PC-9 (cell line): ENCODE data around the gene CEP55. TPM values are rescaled to one million over a fixed set of nuclear protein-coding genes. Genes with fewer than 3 reads are reported as not detected.

Experiments
- BruUV-seq: library from RNA; stranded (reverse); fragments of 400-500 nt; replicated peaks from 2 replicates; lab custom pipeline; 2021; lab: Mats Ljungman, UMichigan
- CTCF ChIA-PET: fragments of 300-600 bp; sonication (Branson Sonifier 250); formaldehyde crosslinking; loops from one replicate; lab custom pipeline; 2022; ENCODE audit warnings: antibody characterized with exemption; lab: Charles Lee
- POLR2A ChIA-PET: fragments of 300-600 bp; sonication (Branson Sonifier 250); formaldehyde crosslinking; loops from one replicate; lab custom pipeline; 2022; ENCODE audit warnings: antibody characterized with exemption; ENCODE audit not compliant: unreplicated experiment; lab: Charles Lee
- DNase-seq, 2 experiments: peaks; one replicate each; pipeline versions ENCODE4 v3.0.0 to v3.0.0-alpha.2; 2015 to 2022; ENCODE audit warnings: mixed read lengths in 1 of 2
- H2AFZ ChIP-seq: fragments of 200-600 bp; sonication (generic); 2 replicates; pipeline ENCODE4 v1.8.1; 2017; ENCODE audit warnings: antibody characterized with exemption
- H3F3A ChIP-seq: fragments of 200-600 bp; sonication (generic); 2 replicates; pipeline ENCODE4 v1.8.1; 2017; ENCODE audit warnings: antibody characterized with exemption, mild to moderate bottlenecking, low read depth; ENCODE audit not compliant: insufficient read depth
- H3K27ac ChIP-seq: fragments of 200-600 bp; sonication (generic); 2 replicates; pipeline ENCODE4 v1.6.1; 2016; ENCODE audit warnings: mixed run types
- H3K27me3 ChIP-seq: fragments of 200-600 bp; sonication (generic); 2 replicates; pipeline ENCODE4 v1.6.1; 2016; ENCODE audit warnings: low read depth, mixed run types; ENCODE audit not compliant: insufficient read depth
- H3K36me3 ChIP-seq: fragments of 200-600 bp; sonication (generic); 2 replicates; pipeline ENCODE4 v1.6.1; 2016; ENCODE audit warnings: low read depth, mixed run types
- H3K4me1 ChIP-seq: fragments of 200-600 bp; sonication (generic); replicated peaks from 2 replicates; pipeline ENCODE4 v1.6.1; 2016; ENCODE audit warnings: mixed run types; ENCODE audit not compliant: insufficient read depth
- H3K4me2 ChIP-seq: fragments of 200-600 bp; sonication (generic); 2 replicates; pipeline ENCODE4 v1.6.1; 2017; ENCODE audit warnings: mixed run types
- H3K4me3 ChIP-seq: fragments of 200-600 bp; sonication (generic); 2 replicates; pipeline ENCODE4 v1.6.1; 2016; ENCODE audit warnings: mixed run types
- H3K79me2 ChIP-seq: fragments of 200-600 bp; sonication (generic); 2 replicates; pipeline ENCODE4 v1.6.1; 2017; ENCODE audit warnings: low read depth, mixed run types
- H3K9me2 ChIP-seq: fragments of 200-600 bp; sonication (generic); 2 replicates; pipeline ENCODE4 v1.8.1; 2017; ENCODE audit warnings: mild to moderate bottlenecking; ENCODE audit not compliant: insufficient read depth
- H3K9me3 ChIP-seq: fragments of 200-600 bp; sonication (generic); 2 replicates; pipeline ENCODE4 v1.8.1; 2016; ENCODE audit warnings: low read depth; ENCODE audit not compliant: insufficient read depth
- H4K20me1 ChIP-seq: fragments of 200-600 bp; sonication (generic); 2 replicates; pipeline ENCODE4 v1.8.1; 2017; ENCODE audit not compliant: insufficient read depth
- EZH2 ChIP-seq: fragments of 200-600 bp; sonication (generic); IDR thresholded peaks from 2 replicates; pipeline ENCODE4 v1.8.0; 2017; ENCODE audit warnings: antibody characterized with exemption, low read depth
- intact Hi-C: fragments of 100-400 bp; cut with micrococcal nuclease; formaldehyde crosslinking; loops from one replicate; pipeline ENCODE4 v1.10.0; 2022; ENCODE audit not compliant: unreplicated experiment
- total RNA-seq: library from RNA; stranded (reverse); gene quantifications from 2 replicates; pipeline ENCODE4 v1.2.3, GENCODE V29; 2021
- TF ChIP-seq, protein P1 (sequence below): fragments of 200-600 bp; sonication (generic); conservative IDR thresholded peaks from 2 replicates; pipeline ENCODE4 v1.6.1; 2017; ENCODE audit warnings: mixed run types, antibody characterized with exemption, mild to moderate bottlenecking, moderate library complexity

The CEP55 gene
- total RNA-seq, 1 experiment from 2014 or later, result 38.9 TPM

DNA sequence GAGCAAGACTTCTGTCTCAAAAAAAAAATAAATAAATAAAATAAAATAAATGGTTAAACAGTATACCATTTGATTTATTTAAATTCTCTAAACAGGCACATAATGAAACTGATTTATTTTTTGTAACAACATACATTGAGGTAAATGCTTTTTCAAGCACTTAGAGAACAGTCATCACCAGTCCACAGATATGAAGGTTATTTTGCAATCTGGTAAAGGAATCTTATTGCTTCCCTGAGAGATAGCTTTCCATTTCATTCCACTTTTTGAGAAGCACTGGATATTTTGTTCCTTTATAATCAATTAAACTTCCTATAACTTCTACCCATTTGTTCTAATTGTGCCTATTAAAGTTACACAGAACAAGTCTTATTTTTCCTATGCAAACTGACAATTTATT, 5.2 kb downstream of the CEP55 start:
- no peak overlapping the region for H2AFZ ChIP-seq
- no peak for TF ChIP-seq EZH2
- TF ChIP-seq, protein P1, sequence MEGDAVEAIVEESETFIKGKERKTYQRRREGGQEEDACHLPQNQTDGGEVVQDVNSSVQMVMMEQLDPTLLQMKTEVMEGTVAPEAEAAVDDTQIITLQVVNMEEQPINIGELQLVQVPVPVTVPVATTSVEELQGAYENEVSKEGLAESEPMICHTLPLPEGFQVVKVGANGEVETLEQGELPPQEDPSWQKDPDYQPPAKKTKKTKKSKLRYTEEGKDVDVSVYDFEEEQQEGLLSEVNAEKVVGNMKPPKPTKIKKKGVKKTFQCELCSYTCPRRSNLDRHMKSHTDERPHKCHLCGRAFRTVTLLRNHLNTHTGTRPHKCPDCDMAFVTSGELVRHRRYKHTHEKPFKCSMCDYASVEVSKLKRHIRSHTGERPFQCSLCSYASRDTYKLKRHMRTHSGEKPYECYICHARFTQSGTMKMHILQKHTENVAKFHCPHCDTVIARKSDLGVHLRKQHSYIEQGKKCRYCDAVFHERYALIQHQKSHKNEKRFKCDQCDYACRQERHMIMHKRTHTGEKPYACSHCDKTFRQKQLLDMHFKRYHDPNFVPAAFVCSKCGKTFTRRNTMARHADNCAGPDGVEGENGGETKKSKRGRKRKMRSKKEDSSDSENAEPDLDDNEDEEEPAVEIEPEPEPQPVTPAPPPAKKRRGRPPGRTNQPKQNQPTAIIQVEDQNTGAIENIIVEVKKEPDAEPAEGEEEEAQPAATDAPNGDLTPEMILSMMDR, result no peak
- H3K27ac ChIP-seq, result no peak overlapping the region
- H3K36me3 ChIP-seq, result no peaks in the 10 kb centered on the region
- H3K4me2 ChIP-seq, result no peak overlapping the region
- no peaks in the 10 kb centered on the region for H3F3A ChIP-seq
- no peaks in the 10 kb centered on the region for H3K9me2 ChIP-seq
- no peaks in the 10 kb centered on the region for H4K20me1 ChIP-seq
- no TSS peak for BruUV-seq
- ChIA-PET POLR2A (interaction anchor here (0.6 kb wide), 1 partner anchor 245 kb away, joined by 11 read pairs; no protein-coding TSS in a partner anchor), CTCF (no interaction called here)
- no peaks in the 10 kb centered on the region for H3K27me3 ChIP-seq
- intact Hi-C loops, result loop anchor here (10.0 kb wide), 1 partner anchor 617 kb away; no protein-coding TSS in a partner anchor
- H3K4me3 ChIP-seq, result no peak overlapping the region
- H3K79me2 ChIP-seq, result 0 out of 2 replicates have a peak, but pooled peaks cover 5% of the 10 kb centered on the region
- no peaks in the 10 kb centered on the region for H3K4me1 ChIP-seq
- DNase-seq, result no peak
- H3K9me3 ChIP-seq, result no peaks in the 10 kb centered on the region

DNA sequence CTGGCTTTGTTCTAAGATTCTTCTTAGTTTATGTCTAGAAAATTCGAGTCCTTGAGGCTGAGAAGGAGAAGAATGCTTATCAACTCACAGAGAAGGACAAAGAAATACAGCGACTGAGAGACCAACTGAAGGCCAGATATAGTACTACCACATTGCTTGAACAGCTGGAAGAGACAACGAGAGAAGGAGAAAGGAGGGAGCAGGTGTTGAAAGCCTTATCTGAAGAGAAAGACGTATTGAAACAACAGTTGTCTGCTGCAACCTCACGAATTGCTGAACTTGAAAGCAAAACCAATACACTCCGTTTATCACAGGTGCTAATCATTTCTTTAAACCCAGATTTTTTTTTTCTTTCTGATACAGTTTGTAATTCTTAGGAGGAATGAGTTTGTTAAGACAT, 6.7 kb downstream of the CEP55 start:
- no peaks in the 10 kb centered on the region for H3K9me2 ChIP-seq
- no peaks in the 10 kb centered on the region for H3K79me2 ChIP-seq
- TF ChIP-seq EZH2, result no peak
- TF ChIP-seq, protein P1, result no peak
- H3F3A ChIP-seq, result no peaks in the 10 kb centered on the region
- H3K27me3 ChIP-seq, result no peaks in the 10 kb centered on the region
- H3K4me3 ChIP-seq, result no peak overlapping the region
- BruUV-seq, result no TSS peak
- DNase-seq, result no peak
- H3K4me1 ChIP-seq, result no peaks in the 10 kb centered on the region
- ChIA-PET POLR2A (interaction anchor here (0.7 kb wide), 1 partner anchor 10 kb away, joined by 5 read pairs; no protein-coding TSS in a partner anchor), CTCF (no interaction called here)
- no peaks in the 10 kb centered on the region for H4K20me1 ChIP-seq
- H3K4me2 ChIP-seq, result no peak overlapping the region
- H2AFZ ChIP-seq, result no peak overlapping the region
- no peak overlapping the region for H3K27ac ChIP-seq
- H3K9me3 ChIP-seq, result no peaks in the 10 kb centered on the region
- intact Hi-C loops, result loop anchor here (10.0 kb wide), 1 partner anchor 618 kb away; no protein-coding TSS in a partner anchor
- H3K36me3 ChIP-seq, result no peaks in the 10 kb centered on the region

DNA sequence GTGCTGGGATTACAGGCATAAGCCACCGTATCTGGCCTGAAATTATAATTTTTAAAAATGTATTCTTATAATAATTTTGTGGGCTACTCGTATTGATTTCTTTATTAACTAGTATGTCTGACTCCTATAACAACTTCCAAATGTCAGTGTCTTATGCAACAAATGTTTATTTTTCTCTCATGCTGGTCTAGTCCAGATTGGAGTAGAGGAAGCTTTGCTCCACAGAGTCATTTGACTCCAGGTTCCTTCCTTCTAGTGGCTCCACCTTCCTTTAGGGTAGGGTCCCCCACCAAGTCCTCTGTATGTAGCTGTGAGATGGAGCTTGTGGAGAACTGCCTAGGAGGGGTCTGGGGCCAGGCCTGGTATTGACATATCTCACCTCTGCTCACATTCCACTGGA, 8.7 kb downstream of the CEP55 start:
- H4K20me1 ChIP-seq, result no peaks in the 10 kb centered on the region
- H3F3A ChIP-seq, result no peaks in the 10 kb centered on the region
- intact Hi-C loops, result loop anchor here (10.0 kb wide), 1 partner anchor 620 kb away; no protein-coding TSS in a partner anchor
- no peaks in the 10 kb centered on the region for H3K79me2 ChIP-seq
- BruUV-seq, result no TSS peak
- no peak overlapping the region for H3K4me2 ChIP-seq
- no peak overlapping the region for H2AFZ ChIP-seq
- POLR2A ChIA-PET, result interaction anchor here (0.6 kb wide), 1 partner anchor 26 kb away, joined by 5 read pairs; no protein-coding TSS in a partner anchor
- CTCF ChIA-PET, result interaction anchor here (0.7 kb wide), 1 partner anchor 928 kb away, joined by 4 read pairs; no protein-coding TSS in a partner anchor
- H3K36me3 ChIP-seq, result no peaks in the 10 kb centered on the region
- H3K4me3 ChIP-seq, result no peak overlapping the region
- no peak overlapping the region for H3K27ac ChIP-seq
- H3K9me2 ChIP-seq, result no peaks in the 10 kb centered on the region
- no peak for TF ChIP-seq EZH2
- TF ChIP-seq, protein P1, result no peak
- no peaks in the 10 kb centered on the region for H3K4me1 ChIP-seq
- H3K27me3 ChIP-seq, result no peaks in the 10 kb centered on the region
- no peaks in the 10 kb centered on the region for H3K9me3 ChIP-seq
- DNase-seq, result no peak
